ENCODE data around the gene TSPAN12.
A peak's percentile ranks its signal among the peaks of the same experiment; 100 is the strongest.

The TSPAN12 gene

GRCh38 chr7:120742372-120742771 is 115.6 kb downstream of the TSPAN12 start:
- Histone ChIP-seq H4K91ac (ENCODE audit: low read depth, low read length, poor library complexity) (no peak overlapping the region), H3K14ac (ENCODE audit: low read length) (no peak overlapping the region), H3K27me3 (ENCODE audit: control insufficient read depth in 3 of 3, insufficient read depth in 3 of 3, low read depth in 1 of 3, low read length in 3 of 3) (no peaks in the 10 kb centered on the region), H4K8ac (ENCODE audit: low read depth, low read length) (no peak overlapping the region), H2BK120ac (ENCODE audit: low read depth, low read length) (no peak overlapping the region), H2AK5ac (ENCODE audit: low read depth, low read length) (no peak overlapping the region), H3K9ac (ENCODE audit: low read depth, low read length, poor library complexity) (no peak overlapping the region), H3K4me3 (ENCODE audit: low read length in 2 of 2) (peak overlapping the region in 1 of 2 donors; percentile 14), H3K27ac (replicated peaks; ENCODE audit: low read length) (no peak overlapping the region), H3K9me3 (replicated peaks in 1 of 2; ENCODE audit: control insufficient read depth in 2 of 2, insufficient read depth in 1 of 2, low read depth in 1 of 2, low read length in 2 of 2) (no peaks in the 10 kb centered on the region), H3K23ac (ENCODE audit: low read depth, low read length, poor library complexity) (no peak overlapping the region), H3K18ac (ENCODE audit: low read length) (no peak overlapping the region), H3K36me3 (replicated peaks in 1 of 2; ENCODE audit: control insufficient read depth in 2 of 2, insufficient read depth in 2 of 2, low read length in 2 of 2) (no peaks in the 10 kb centered on the region), H2AFZ (ENCODE audit: low read length) (peak overlapping the region; percentile 85), H2BK12ac (ENCODE audit: low read length) (no peak overlapping the region), H3K4ac (ENCODE audit: low read length) (no peak overlapping the region), H3K4me1 (ENCODE audit: control insufficient read depth in 2 of 2, insufficient read depth in 1 of 2, low read depth in 1 of 2, low read length in 2 of 2) (peaks cover 1 to 17% of the 10 kb centered on the region in 2 donors), H3K79me1 (ENCODE audit: low read depth, low read length) (no peaks in the 10 kb centered on the region), H2BK15ac (ENCODE audit: low read length) (no peak overlapping the region), H3K4me2 (ENCODE audit: insufficient read depth, low read length, poor library complexity, severe bottlenecking) (no peak overlapping the region), H2BK5ac (ENCODE audit: low read length) (no peak overlapping the region)
- WGBS, 2 donors (ENCODE audit: extremely low coverage in 2 of 2, insufficient read length in 2 of 2, insufficient replicate concordance in 1 of 2): no CpG with 5 or more reads among the region's 5 CpGs
- peak; percentile 36 for DNase-seq (ENCODE audit: low spot score)

GRCh38 chr7:120741371-120742042 is 116.4 kb downstream of the TSPAN12 start:
- no peak overlapping the region for H2BK5ac ChIP-seq (ENCODE audit: low read length)
- H3K4ac ChIP-seq (ENCODE audit: low read length): no peak overlapping the region
- no peak overlapping the region for H3K9ac ChIP-seq (ENCODE audit: low read depth, low read length, poor library complexity)
- no peak overlapping the region for H3K4me3 ChIP-seq (ENCODE audit: low read length in 2 of 2)
- H3K18ac ChIP-seq (ENCODE audit: low read length): no peak overlapping the region
- no peak overlapping the region for H3K4me2 ChIP-seq (ENCODE audit: insufficient read depth, low read length, poor library complexity, severe bottlenecking)
- H3K4me1 ChIP-seq (ENCODE audit: control insufficient read depth in 2 of 2, insufficient read depth in 1 of 2, low read depth in 1 of 2, low read length in 2 of 2): peaks cover 1 to 17% of the 10 kb centered on the region in 2 donors
- no peak overlapping the region for H2BK12ac ChIP-seq (ENCODE audit: low read length)
- H3K14ac ChIP-seq (ENCODE audit: low read length): no peak overlapping the region
- DNase-seq (ENCODE audit: low spot score): no peak
- H4K91ac ChIP-seq (ENCODE audit: low read depth, low read length, poor library complexity): no peak overlapping the region
- H3K9me3 ChIP-seq (replicated peaks in 1 of 2; ENCODE audit: control insufficient read depth in 2 of 2, insufficient read depth in 1 of 2, low read depth in 1 of 2, low read length in 2 of 2): no peaks in the 10 kb centered on the region
- WGBS, 2 donors (ENCODE audit: extremely low coverage in 2 of 2, insufficient read length in 2 of 2, insufficient replicate concordance in 1 of 2): no CpG with 5 or more reads among the region's 7 CpGs
- no peak overlapping the region for H2BK15ac ChIP-seq (ENCODE audit: low read length)
- no peak overlapping the region for H2BK120ac ChIP-seq (ENCODE audit: low read depth, low read length)
- H3K36me3 ChIP-seq (replicated peaks in 1 of 2; ENCODE audit: control insufficient read depth in 2 of 2, insufficient read depth in 2 of 2, low read length in 2 of 2): no peaks in the 10 kb centered on the region
- no peaks in the 10 kb centered on the region for H3K79me1 ChIP-seq (ENCODE audit: low read depth, low read length)
- H3K27ac ChIP-seq (replicated peaks; ENCODE audit: low read length): no peak overlapping the region
- H3K27me3 ChIP-seq (ENCODE audit: control insufficient read depth in 3 of 3, insufficient read depth in 3 of 3, low read depth in 1 of 3, low read length in 3 of 3): no peaks in the 10 kb centered on the region
- H3K23ac ChIP-seq (ENCODE audit: low read depth, low read length, poor library complexity): no peak overlapping the region
- H2AK5ac ChIP-seq (ENCODE audit: low read depth, low read length): no peak overlapping the region
- H4K8ac ChIP-seq (ENCODE audit: low read depth, low read length): no peak overlapping the region
- H2AFZ ChIP-seq (ENCODE audit: low read length): peak overlapping the region; percentile 85

- Histone ChIP-seq H2BK5ac (ENCODE audit: low read length) (no peak overlapping the region), H3K27ac (replicated peaks; ENCODE audit: low read length) (no peak overlapping the region), H2BK15ac (ENCODE audit: low read length) (no peak overlapping the region), H2BK12ac (ENCODE audit: low read length) (no peak overlapping the region), H4K8ac (ENCODE audit: low read depth, low read length) (no peak overlapping the region), H3K18ac (ENCODE audit: low read length) (no peak overlapping the region), H3K4me2 (ENCODE audit: insufficient read depth, low read length, poor library complexity, severe bottlenecking) (no peak overlapping the region), H3K36me3 (replicated peaks in 1 of 2; ENCODE audit: control insufficient read depth in 2 of 2, insufficient read depth in 2 of 2, low read length in 2 of 2) (no peaks in the 10 kb centered on the region), H3K27me3 (ENCODE audit: control insufficient read depth in 3 of 3, insufficient read depth in 3 of 3, low read depth in 1 of 3, low read length in 3 of 3) (no peaks in the 10 kb centered on the region), H2AK5ac (ENCODE audit: low read depth, low read length) (no peak overlapping the region), H3K14ac (ENCODE audit: low read length) (no peak overlapping the region), H4K91ac (ENCODE audit: low read depth, low read length, poor library complexity) (no peak overlapping the region), H3K9me3 (replicated peaks in 1 of 2; ENCODE audit: control insufficient read depth in 2 of 2, insufficient read depth in 1 of 2, low read depth in 1 of 2, low read length in 2 of 2) (no peaks in the 10 kb centered on the region), H3K4me1 (ENCODE audit: control insufficient read depth in 2 of 2, insufficient read depth in 1 of 2, low read depth in 1 of 2, low read length in 2 of 2) (peaks cover 1 to 17% of the 10 kb centered on the region in 2 donors), H2AFZ (ENCODE audit: low read length) (peak overlapping the region; percentile 60), H3K4ac (ENCODE audit: low read length) (no peak overlapping the region), H3K9ac (ENCODE audit: low read depth, low read length, poor library complexity) (no peak overlapping the region), H2BK120ac (ENCODE audit: low read depth, low read length) (no peak overlapping the region), H3K4me3 (ENCODE audit: low read length in 2 of 2) (no peak overlapping the region), H3K79me1 (ENCODE audit: low read depth, low read length) (no peaks in the 10 kb centered on the region), H3K23ac (ENCODE audit: low read depth, low read length, poor library complexity) (no peak overlapping the region)
- whole genome bisulfite sequencing, 2 donors (ENCODE audit: extremely low coverage in 2 of 2, insufficient read length in 2 of 2, insufficient replicate concordance in 1 of 2): no CpG with 5 or more reads among the region's 3 CpGs
- no peak for DNase-seq (ENCODE audit: low spot score)
Measured at GRCh38 chr7:120740348-120740747, 117.6 kb downstream of the TSPAN12 start.

GRCh38 chr7:120738816-120739215 is 119.1 kb downstream of the TSPAN12 start:
- H3K27me3 ChIP-seq (ENCODE audit: control insufficient read depth in 3 of 3, insufficient read depth in 3 of 3, low read depth in 1 of 3, low read length in 3 of 3): no peaks in the 10 kb centered on the region
- no peak overlapping the region for H3K4ac ChIP-seq (ENCODE audit: low read length)
- H2AFZ ChIP-seq (ENCODE audit: low read length): peak overlapping the region; percentile 27
- H4K91ac ChIP-seq (ENCODE audit: low read depth, low read length, poor library complexity): no peak overlapping the region
- no peak overlapping the region for H3K27ac ChIP-seq (replicated peaks; ENCODE audit: low read length)
- no peaks in the 10 kb centered on the region for H3K79me1 ChIP-seq (ENCODE audit: low read depth, low read length)
- DNase-seq (ENCODE audit: low spot score): no peak
- H3K23ac ChIP-seq (ENCODE audit: low read depth, low read length, poor library complexity): no peak overlapping the region
- no peak overlapping the region for H2BK120ac ChIP-seq (ENCODE audit: low read depth, low read length)
- no peak overlapping the region for H4K8ac ChIP-seq (ENCODE audit: low read depth, low read length)
- no peak overlapping the region for H3K14ac ChIP-seq (ENCODE audit: low read length)
- WGBS, 2 donors (ENCODE audit: extremely low coverage in 2 of 2, insufficient read length in 2 of 2, insufficient replicate concordance in 1 of 2): no CpG with 5 or more reads among the region's 3 CpGs
- H2BK5ac ChIP-seq (ENCODE audit: low read length): no peak overlapping the region
- no peaks in the 10 kb centered on the region for H3K36me3 ChIP-seq (replicated peaks in 1 of 2; ENCODE audit: control insufficient read depth in 2 of 2, insufficient read depth in 2 of 2, low read length in 2 of 2)
- peaks cover 1 to 17% of the 10 kb centered on the region in 2 donors for H3K4me1 ChIP-seq (ENCODE audit: control insufficient read depth in 2 of 2, insufficient read depth in 1 of 2, low read depth in 1 of 2, low read length in 2 of 2)
- peak overlapping the region; percentile 14 for H3K4me2 ChIP-seq (ENCODE audit: insufficient read depth, low read length, poor library complexity, severe bottlenecking)
- H3K9ac ChIP-seq (ENCODE audit: low read depth, low read length, poor library complexity): no peak overlapping the region
- no peak overlapping the region for H3K4me3 ChIP-seq (ENCODE audit: low read length in 2 of 2)
- no peak overlapping the region for H2BK15ac ChIP-seq (ENCODE audit: low read length)
- no peak overlapping the region for H3K18ac ChIP-seq (ENCODE audit: low read length)
- H2AK5ac ChIP-seq (ENCODE audit: low read depth, low read length): no peak overlapping the region
- H3K9me3 ChIP-seq (replicated peaks in 1 of 2; ENCODE audit: control insufficient read depth in 2 of 2, insufficient read depth in 1 of 2, low read depth in 1 of 2, low read length in 2 of 2): no peaks in the 10 kb centered on the region
- no peak overlapping the region for H2BK12ac ChIP-seq (ENCODE audit: low read length)
